GM12878 (cell line): ENCODE measurements around the gene PPP2R3A. TPM values are rescaled to one million over a fixed set of nuclear protein-coding genes. Genes with fewer than 3 reads are reported as not detected.
A peak's percentile ranks its signal among the peaks of the same experiment; 100 is the strongest.

Source experiments
- BRCA1 ChIP-seq: IDR thresholded peaks from 2 replicates; pipeline ENCODE4 v1.6.1; 2011; ENCODE audit warnings: low read depth, low read length, improper control_type of control experiment
- DPF2 ChIP-seq: fragments of 450-650 bp; IDR thresholded peaks from 2 replicates; pipeline ENCODE4 v1.6.1; 2017; ENCODE audit warnings: mild to moderate bottlenecking
- JUND ChIP-seq: IDR thresholded peaks from 2 replicates; pipeline ENCODE4 v1.6.1; 2012; ENCODE audit warnings: low read depth, mild to moderate bottlenecking, low read length, improper control_type of control experiment, moderate library complexity
- MTA2 ChIP-seq: fragments of 450-650 bp; IDR thresholded peaks from 2 replicates; pipeline ENCODE4 v1.6.1; 2016; ENCODE audit warnings: low read depth, mild to moderate bottlenecking, moderate library complexity
- NR2C1 ChIP-seq: fragments of 450-650 bp; IDR thresholded peaks from 2 replicates; pipeline ENCODE4 v1.6.1; 2017; ENCODE audit warnings: antibody characterized with exemption, mild to moderate bottlenecking, moderate library complexity
- POLR2AphosphoS2 ChIP-seq: IDR thresholded peaks from 2 replicates; pipeline ENCODE4 v1.6.1; 2011; ENCODE audit warnings: low read depth, mild to moderate bottlenecking, low read length, improper control_type of control experiment, moderate library complexity
- POLR2AphosphoS5 ChIP-seq: IDR thresholded peaks from 2 replicates; pipeline ENCODE4 v1.6.1; 2011; ENCODE audit warnings: mild to moderate bottlenecking, low read length, inconsistent platforms
- SIN3A ChIP-seq: IDR thresholded peaks from 2 replicates; pipeline ENCODE4 v1.6.1; 2012; ENCODE audit warnings: low read depth, low read length, improper control_type of control experiment
- SP1 ChIP-seq: IDR thresholded peaks from one replicate; pipeline ENCODE4 v1.6.1; 2011; ENCODE audit warnings: low read depth, low read length
- STAT3 ChIP-seq: IDR thresholded peaks from 2 replicates; pipeline ENCODE4 v1.6.1; 2011; ENCODE audit warnings: low read depth, low read length, improper control_type of control experiment
- YY1 ChIP-seq: IDR thresholded peaks from 2 replicates; pipeline ENCODE4 v1.6.1; 2011; ENCODE audit warnings: low read depth, mild to moderate bottlenecking, low read length
- ZBED1 ChIP-seq: IDR thresholded peaks from 2 replicates; pipeline ENCODE4 v1.6.1; 2016; ENCODE audit warnings: borderline replicate concordance
- ZNF24 ChIP-seq: fragments of 450-650 bp; IDR thresholded peaks from 2 replicates; pipeline ENCODE4 v1.6.1; 2017; ENCODE audit warnings: antibody characterized with exemption, mild to moderate bottlenecking
- ZNF384 ChIP-seq: IDR thresholded peaks from 2 replicates; pipeline ENCODE4 v1.6.1; 2012; ENCODE audit warnings: low read depth, mild to moderate bottlenecking, low read length, improper control_type of control experiment, borderline replicate concordance
- polyA plus RNA-seq, 11 experiments: library from polyadenylated mRNA; depleted of rRNA in 4 of 11; unstranded in 6 of 11; stranded (reverse) in 5 of 11; fragments of >200 nt; fragmentation: Nextera tagmentation in 4 of 11; fragmentation: Illumina TruSeq in 1 of 11; extraction: Ambion mirVana in 4 of 11; extraction: Trizol in 1 of 11; gene quantifications; 1 replicate in 1 of 11; 2 replicates in 10 of 11; pipeline versions ENCODE4 v1.2.1 to v1.2.3, GENCODE V29; 2011 to 2016; ENCODE audit warnings: inconsistent platforms in 2 of 11, missing spikeins in 2 of 11, low read depth in 1 of 11
- total RNA-seq, 4 experiments: library from RNA; depleted of rRNA in 3 of 4; stranded (reverse); fragments of >200 nt in 3 of 4; fragmentation: Illumina TruSeq in 1 of 4; extraction: Trizol in 1 of 4; gene quantifications; 2 replicates each; pipeline versions ENCODE4 v1.2.1 to v1.2.3, GENCODE V29; 2013 to 2021
- TF ChIP-seq, protein P1 (sequence below), 3 experiments: IDR thresholded peaks in 2 of 3; conservative IDR thresholded peaks in 1 of 3; 2 replicates each; pipeline ENCODE4 v1.5.1; 2011; ENCODE audit warnings: low read depth in 3 of 3, low read length in 3 of 3, mild to moderate bottlenecking in 3 of 3, control low read depth in 2 of 3, moderate library complexity in 2 of 3, inconsistent platforms in 1 of 3, mixed read lengths in 1 of 3; ENCODE audit not compliant: control insufficient read depth in 2 of 3, insufficient read depth in 1 of 3; ENCODE audit errors: extremely low read depth in 1 of 3
- TF ChIP-seq, protein P2 (sequence below): fragments of 450-650 bp; IDR thresholded peaks from 2 replicates; pipeline ENCODE4 v1.6.1; 2017; ENCODE audit warnings: mild to moderate bottlenecking
- TF ChIP-seq, protein P3 (sequence below): fragments of 450-650 bp; IDR thresholded peaks from 2 replicates; pipeline ENCODE4 v1.6.1; 2017; ENCODE audit warnings: low read depth, mild to moderate bottlenecking, moderate library complexity
- TF ChIP-seq, protein P4 (sequence below): IDR thresholded peaks from 2 replicates; pipeline ENCODE4 v1.6.1; 2011; ENCODE audit warnings: borderline replicate concordance, low read depth, mild to moderate bottlenecking, moderate library complexity, low read length; ENCODE audit not compliant: insufficient read depth, poor library complexity, severe bottlenecking
- TF ChIP-seq, protein P5 (sequence below): IDR thresholded peaks from 2 replicates; pipeline ENCODE4 v1.6.1; 2012; ENCODE audit warnings: low read length, inconsistent platforms
- TF ChIP-seq, protein P6 (sequence below): fragments of 450-650 bp; IDR thresholded peaks from 2 replicates; pipeline ENCODE4 v1.6.1; 2017; ENCODE audit warnings: antibody characterized with exemption, mild to moderate bottlenecking, moderate library complexity

PPP2R3A gene
- total and polyA plus RNA-seq, 10 of the 15 experiments (the other 5 are each of a cell fraction or from before 2014, with no cell fraction given) = under 0.01 to 0.16 (median 0.06) TPM; not detected in 5

DNA sequence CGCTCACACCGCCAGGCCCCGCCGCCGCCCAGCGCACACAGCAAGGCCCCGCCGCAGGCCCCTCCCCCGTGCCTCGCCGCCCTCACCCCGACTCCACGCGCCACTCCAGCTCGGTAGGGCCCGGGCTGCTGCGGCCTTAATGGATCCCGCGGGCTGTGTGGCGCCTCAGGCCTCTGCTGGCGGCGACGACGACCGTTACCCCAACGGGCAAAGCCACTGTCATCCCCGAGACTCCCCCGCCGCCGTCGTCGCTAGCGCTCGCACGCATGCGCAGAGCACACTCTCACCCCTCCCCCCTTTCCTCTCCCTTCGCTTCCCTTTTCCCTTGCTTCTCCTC, 230.5 kb downstream of the PPP2R3A start, which contains the start of gene MSL2 (continued):
- TF ChIP-seq, protein P1, sequence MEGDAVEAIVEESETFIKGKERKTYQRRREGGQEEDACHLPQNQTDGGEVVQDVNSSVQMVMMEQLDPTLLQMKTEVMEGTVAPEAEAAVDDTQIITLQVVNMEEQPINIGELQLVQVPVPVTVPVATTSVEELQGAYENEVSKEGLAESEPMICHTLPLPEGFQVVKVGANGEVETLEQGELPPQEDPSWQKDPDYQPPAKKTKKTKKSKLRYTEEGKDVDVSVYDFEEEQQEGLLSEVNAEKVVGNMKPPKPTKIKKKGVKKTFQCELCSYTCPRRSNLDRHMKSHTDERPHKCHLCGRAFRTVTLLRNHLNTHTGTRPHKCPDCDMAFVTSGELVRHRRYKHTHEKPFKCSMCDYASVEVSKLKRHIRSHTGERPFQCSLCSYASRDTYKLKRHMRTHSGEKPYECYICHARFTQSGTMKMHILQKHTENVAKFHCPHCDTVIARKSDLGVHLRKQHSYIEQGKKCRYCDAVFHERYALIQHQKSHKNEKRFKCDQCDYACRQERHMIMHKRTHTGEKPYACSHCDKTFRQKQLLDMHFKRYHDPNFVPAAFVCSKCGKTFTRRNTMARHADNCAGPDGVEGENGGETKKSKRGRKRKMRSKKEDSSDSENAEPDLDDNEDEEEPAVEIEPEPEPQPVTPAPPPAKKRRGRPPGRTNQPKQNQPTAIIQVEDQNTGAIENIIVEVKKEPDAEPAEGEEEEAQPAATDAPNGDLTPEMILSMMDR (IDR thresholded peaks at IDR 0.05 in 2 of 3, conservative IDR thresholded peaks at IDR 0.05 in 1 of 3; ENCODE audit: control insufficient read depth in 2 of 3, extremely low read depth in 1 of 3, insufficient read depth in 1 of 3, low read depth in 3 of 3, low read length in 3 of 3) = no peak
- TF ChIP-seq BRCA1 = no peak
- no peak for TF ChIP-seq POLR2AphosphoS2
- TF ChIP-seq MTA2 = no peak
- TF ChIP-seq ZNF24 = 0 out of 2 replicates have a peak, but pooled peaks have one; percentile 1
- peak; percentile 81 for TF ChIP-seq POLR2AphosphoS5
- no peak for TF ChIP-seq SP1
- TF ChIP-seq NR2C1 = 0 out of 2 replicates have a peak, but pooled peaks have one; percentile 1
- TF ChIP-seq DPF2 = peak; percentile 21; the same call in 1 of the 2 replicates
- TF ChIP-seq ZNF384 = no peak
- TF ChIP-seq YY1 = no peak
- TF ChIP-seq JUND = no peak
- TF ChIP-seq, protein P2, sequence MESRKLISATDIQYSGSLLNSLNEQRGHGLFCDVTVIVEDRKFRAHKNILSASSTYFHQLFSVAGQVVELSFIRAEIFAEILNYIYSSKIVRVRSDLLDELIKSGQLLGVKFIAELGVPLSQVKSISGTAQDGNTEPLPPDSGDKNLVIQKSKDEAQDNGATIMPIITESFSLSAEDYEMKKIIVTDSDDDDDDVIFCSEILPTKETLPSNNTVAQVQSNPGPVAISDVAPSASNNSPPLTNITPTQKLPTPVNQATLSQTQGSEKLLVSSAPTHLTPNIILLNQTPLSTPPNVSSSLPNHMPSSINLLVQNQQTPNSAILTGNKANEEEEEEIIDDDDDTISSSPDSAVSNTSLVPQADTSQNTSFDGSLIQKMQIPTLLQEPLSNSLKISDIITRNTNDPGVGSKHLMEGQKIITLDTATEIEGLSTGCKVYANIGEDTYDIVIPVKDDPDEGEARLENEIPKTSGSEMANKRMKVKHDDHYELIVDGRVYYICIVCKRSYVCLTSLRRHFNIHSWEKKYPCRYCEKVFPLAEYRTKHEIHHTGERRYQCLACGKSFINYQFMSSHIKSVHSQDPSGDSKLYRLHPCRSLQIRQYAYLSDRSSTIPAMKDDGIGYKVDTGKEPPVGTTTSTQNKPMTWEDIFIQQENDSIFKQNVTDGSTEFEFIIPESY = no peak
- TF ChIP-seq, protein P3, sequence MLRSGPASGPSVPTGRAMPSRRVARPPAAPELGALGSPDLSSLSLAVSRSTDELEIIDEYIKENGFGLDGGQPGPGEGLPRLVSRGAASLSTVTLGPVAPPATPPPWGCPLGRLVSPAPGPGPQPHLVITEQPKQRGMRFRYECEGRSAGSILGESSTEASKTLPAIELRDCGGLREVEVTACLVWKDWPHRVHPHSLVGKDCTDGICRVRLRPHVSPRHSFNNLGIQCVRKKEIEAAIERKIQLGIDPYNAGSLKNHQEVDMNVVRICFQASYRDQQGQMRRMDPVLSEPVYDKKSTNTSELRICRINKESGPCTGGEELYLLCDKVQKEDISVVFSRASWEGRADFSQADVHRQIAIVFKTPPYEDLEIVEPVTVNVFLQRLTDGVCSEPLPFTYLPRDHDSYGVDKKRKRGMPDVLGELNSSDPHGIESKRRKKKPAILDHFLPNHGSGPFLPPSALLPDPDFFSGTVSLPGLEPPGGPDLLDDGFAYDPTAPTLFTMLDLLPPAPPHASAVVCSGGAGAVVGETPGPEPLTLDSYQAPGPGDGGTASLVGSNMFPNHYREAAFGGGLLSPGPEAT = peak; percentile 91; the same call in 1 of the 2 replicates
- TF ChIP-seq SIN3A = no peak
- TF ChIP-seq, protein P4, sequence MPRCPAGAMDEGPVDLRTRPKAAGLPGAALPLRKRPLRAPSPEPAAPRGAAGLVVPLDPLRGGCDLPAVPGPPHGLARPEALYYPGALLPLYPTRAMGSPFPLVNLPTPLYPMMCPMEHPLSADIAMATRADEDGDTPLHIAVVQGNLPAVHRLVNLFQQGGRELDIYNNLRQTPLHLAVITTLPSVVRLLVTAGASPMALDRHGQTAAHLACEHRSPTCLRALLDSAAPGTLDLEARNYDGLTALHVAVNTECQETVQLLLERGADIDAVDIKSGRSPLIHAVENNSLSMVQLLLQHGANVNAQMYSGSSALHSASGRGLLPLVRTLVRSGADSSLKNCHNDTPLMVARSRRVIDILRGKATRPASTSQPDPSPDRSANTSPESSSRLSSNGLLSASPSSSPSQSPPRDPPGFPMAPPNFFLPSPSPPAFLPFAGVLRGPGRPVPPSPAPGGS = no peak
- TF ChIP-seq, protein P5, sequence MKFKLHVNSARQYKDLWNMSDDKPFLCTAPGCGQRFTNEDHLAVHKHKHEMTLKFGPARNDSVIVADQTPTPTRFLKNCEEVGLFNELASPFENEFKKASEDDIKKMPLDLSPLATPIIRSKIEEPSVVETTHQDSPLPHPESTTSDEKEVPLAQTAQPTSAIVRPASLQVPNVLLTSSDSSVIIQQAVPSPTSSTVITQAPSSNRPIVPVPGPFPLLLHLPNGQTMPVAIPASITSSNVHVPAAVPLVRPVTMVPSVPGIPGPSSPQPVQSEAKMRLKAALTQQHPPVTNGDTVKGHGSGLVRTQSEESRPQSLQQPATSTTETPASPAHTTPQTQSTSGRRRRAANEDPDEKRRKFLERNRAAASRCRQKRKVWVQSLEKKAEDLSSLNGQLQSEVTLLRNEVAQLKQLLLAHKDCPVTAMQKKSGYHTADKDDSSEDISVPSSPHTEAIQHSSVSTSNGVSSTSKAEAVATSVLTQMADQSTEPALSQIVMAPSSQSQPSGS = no peak
- TF ChIP-seq, protein P6, sequence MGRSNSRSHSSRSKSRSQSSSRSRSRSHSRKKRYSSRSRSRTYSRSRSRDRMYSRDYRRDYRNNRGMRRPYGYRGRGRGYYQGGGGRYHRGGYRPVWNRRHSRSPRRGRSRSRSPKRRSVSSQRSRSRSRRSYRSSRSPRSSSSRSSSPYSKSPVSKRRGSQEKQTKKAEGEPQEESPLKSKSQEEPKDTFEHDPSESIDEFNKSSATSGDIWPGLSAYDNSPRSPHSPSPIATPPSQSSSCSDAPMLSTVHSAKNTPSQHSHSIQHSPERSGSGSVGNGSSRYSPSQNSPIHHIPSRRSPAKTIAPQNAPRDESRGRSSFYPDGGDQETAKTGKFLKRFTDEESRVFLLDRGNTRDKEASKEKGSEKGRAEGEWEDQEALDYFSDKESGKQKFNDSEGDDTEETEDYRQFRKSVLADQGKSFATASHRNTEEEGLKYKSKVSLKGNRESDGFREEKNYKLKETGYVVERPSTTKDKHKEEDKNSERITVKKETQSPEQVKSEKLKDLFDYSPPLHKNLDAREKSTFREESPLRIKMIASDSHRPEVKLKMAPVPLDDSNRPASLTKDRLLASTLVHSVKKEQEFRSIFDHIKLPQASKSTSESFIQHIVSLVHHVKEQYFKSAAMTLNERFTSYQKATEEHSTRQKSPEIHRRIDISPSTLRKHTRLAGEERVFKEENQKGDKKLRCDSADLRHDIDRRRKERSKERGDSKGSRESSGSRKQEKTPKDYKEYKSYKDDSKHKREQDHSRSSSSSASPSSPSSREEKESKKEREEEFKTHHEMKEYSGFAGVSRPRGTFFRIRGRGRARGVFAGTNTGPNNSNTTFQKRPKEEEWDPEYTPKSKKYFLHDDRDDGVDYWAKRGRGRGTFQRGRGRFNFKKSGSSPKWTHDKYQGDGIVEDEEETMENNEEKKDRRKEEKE = no peak
- TF ChIP-seq STAT3 = no peak
- TF ChIP-seq ZBED1 = peak; percentile 19; the same call in 1 of the 2 replicates
